A673 (cell line): ENCODE data around the gene SAMD3. TPM values are rescaled to one million over a fixed set of nuclear protein-coding genes. Genes with fewer than 3 reads are reported as not detected.
"Not testable (repeated sequence)": the region's sequence is repeated elsewhere in the genome, so short reads cannot be mapped to it uniquely, and the experiment has no call there.

Experiments used
- BruUV-seq: library from RNA; stranded (reverse); fragments of 400-500 nt; replicated peaks from 2 replicates; lab custom pipeline; 2021; lab: Mats Ljungman, UMichigan
- CTCF ChIA-PET: fragments of 300-600 bp; sonication (Branson Sonifier 250); formaldehyde crosslinking; loops from one replicate; lab custom pipeline; 2022; ENCODE audit warnings: antibody characterized with exemption; lab: Charles Lee
- POLR2A ChIA-PET: fragments of 300-600 bp; sonication (Branson Sonifier 250); formaldehyde crosslinking; loops from one replicate; lab custom pipeline; 2022; ENCODE audit warnings: antibody characterized with exemption; ENCODE audit not compliant: low non-redundant PET; lab: Charles Lee
- DNase-seq: peaks from one replicate; pipeline ENCODE4 v3.0.0-alpha.2; 2015; ENCODE audit warnings: low spot score
- H3K27ac ChIP-seq: fragments of 200-600 bp; sonication (generic); 2 replicates; pipeline ENCODE4 v1.5.1; 2016; ENCODE audit warnings: mixed run types, low read depth, mild to moderate bottlenecking, mixed read lengths, antibody characterized with exemption, low read length; ENCODE audit not compliant: poor library complexity, severe bottlenecking
- H3K27me3 ChIP-seq: fragments of 200-600 bp; sonication (generic); replicated peaks from 2 replicates; pipeline ENCODE4 v1.6.1; 2017; ENCODE audit warnings: mixed run types, low read depth, mild to moderate bottlenecking, mixed read lengths, antibody characterized with exemption, low read length; ENCODE audit not compliant: insufficient read depth, poor library complexity
- H3K36me3 ChIP-seq: fragments of 200-600 bp; sonication (generic); 2 replicates; pipeline ENCODE4 v1.6.1; 2016; ENCODE audit warnings: mixed run types, mild to moderate bottlenecking, mixed read lengths, antibody characterized with exemption, low read length; ENCODE audit not compliant: insufficient read depth, poor library complexity, severe bottlenecking
- H3K4me1 ChIP-seq: fragments of 200-600 bp; sonication (generic); 2 replicates; pipeline ENCODE4 v1.6.1; 2017; ENCODE audit warnings: mixed run types, mild to moderate bottlenecking, mixed read lengths, antibody characterized with exemption, low read length; ENCODE audit not compliant: insufficient read depth, poor library complexity, severe bottlenecking
- H3K4me3 ChIP-seq: fragments of 200-600 bp; sonication (generic); 2 replicates; pipeline ENCODE4 v1.5.1; 2016; ENCODE audit warnings: low read depth, mixed run types, mild to moderate bottlenecking, mixed read lengths, low read length; ENCODE audit not compliant: poor library complexity, severe bottlenecking
- H3K9me3 ChIP-seq: fragments of 200-600 bp; sonication (generic); 2 replicates; pipeline ENCODE4 v1.6.1; 2016; ENCODE audit warnings: mixed run types, low read depth, mild to moderate bottlenecking, mixed read lengths, antibody characterized with exemption, low read length; ENCODE audit not compliant: poor library complexity, severe bottlenecking
- EZH2 ChIP-seq: fragments of 200-600 bp; sonication (generic); IDR thresholded peaks from 2 replicates; pipeline ENCODE4 v1.6.1; 2017; ENCODE audit warnings: borderline replicate concordance, low read depth, mild to moderate bottlenecking, mixed read lengths, antibody characterized with exemption, low read length; ENCODE audit not compliant: poor library complexity, severe bottlenecking
- intact Hi-C: fragments of 100-400 bp; cut with micrococcal nuclease; formaldehyde crosslinking; loops from one replicate; pipeline ENCODE4 v1.10.0; 2022; ENCODE audit not compliant: unreplicated experiment
- total RNA-seq: library from RNA; stranded (reverse); gene quantifications from 2 replicates; pipeline ENCODE4 v1.2.3, GENCODE V29; 2021
- TF ChIP-seq, protein P1 (sequence below): fragments of 300-800, 200-600 bp; sonication (generic); conservative IDR thresholded peaks from 2 replicates; pipeline ENCODE4 v1.5.1; 2017; ENCODE audit warnings: low read depth, mild to moderate bottlenecking, antibody characterized with exemption, low read length, moderate library complexity, mixed read lengths

The SAMD3 gene
- total RNA-seq, 1 experiment from 2014 or later: not detected

DNA sequence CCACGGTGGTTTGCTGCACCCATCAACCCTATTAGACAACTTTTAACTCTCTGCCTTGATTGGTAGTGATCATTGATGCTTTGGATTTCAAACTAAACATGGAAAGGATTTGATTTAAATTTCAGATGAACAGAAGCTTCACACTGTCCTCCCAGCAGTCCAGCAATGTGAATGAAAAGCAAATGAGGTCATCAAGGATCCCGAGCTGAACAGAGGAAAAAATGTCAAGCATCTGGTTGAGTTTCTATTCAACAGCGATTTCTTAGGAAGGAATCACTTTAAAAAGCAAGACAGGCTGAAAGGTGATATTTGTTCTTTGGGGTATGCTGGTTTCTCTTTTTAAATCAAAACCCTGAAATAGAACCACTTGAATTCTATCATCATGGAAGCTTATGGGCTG lies 10.6 kb upstream of the SAMD3 start:
- POLR2A ChIA-PET: no interaction called here
- no peaks in the 10 kb centered on the region for H3K4me1 ChIP-seq
- BruUV-seq: no TSS peak
- no peaks in the 10 kb centered on the region for H3K36me3 ChIP-seq
- no peaks in the 10 kb centered on the region for H3K9me3 ChIP-seq
- intact Hi-C loops: no loop called here
- TF ChIP-seq EZH2: no peak
- TF ChIP-seq, protein P1, sequence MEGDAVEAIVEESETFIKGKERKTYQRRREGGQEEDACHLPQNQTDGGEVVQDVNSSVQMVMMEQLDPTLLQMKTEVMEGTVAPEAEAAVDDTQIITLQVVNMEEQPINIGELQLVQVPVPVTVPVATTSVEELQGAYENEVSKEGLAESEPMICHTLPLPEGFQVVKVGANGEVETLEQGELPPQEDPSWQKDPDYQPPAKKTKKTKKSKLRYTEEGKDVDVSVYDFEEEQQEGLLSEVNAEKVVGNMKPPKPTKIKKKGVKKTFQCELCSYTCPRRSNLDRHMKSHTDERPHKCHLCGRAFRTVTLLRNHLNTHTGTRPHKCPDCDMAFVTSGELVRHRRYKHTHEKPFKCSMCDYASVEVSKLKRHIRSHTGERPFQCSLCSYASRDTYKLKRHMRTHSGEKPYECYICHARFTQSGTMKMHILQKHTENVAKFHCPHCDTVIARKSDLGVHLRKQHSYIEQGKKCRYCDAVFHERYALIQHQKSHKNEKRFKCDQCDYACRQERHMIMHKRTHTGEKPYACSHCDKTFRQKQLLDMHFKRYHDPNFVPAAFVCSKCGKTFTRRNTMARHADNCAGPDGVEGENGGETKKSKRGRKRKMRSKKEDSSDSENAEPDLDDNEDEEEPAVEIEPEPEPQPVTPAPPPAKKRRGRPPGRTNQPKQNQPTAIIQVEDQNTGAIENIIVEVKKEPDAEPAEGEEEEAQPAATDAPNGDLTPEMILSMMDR: no peak
- no peak overlapping the region for H3K27ac ChIP-seq
- no peak overlapping the region for H3K4me3 ChIP-seq
- DNase-seq: no peak
- H3K27me3 ChIP-seq: no peaks in the 10 kb centered on the region
- CTCF ChIA-PET: no interaction called here

GRCh38 chr6:130230531-130230930 lies 7.8 kb upstream of the SAMD3 start:
- H3K36me3 ChIP-seq, H3K4me1 ChIP-seq, CTCF ChIA-PET, H3K27me3 ChIP-seq, DNase-seq, H3K9me3 ChIP-seq, H3K27ac ChIP-seq, H3K4me3 ChIP-seq, POLR2A ChIA-PET, BruUV-seq, intact Hi-C loops: not testable (repeated sequence)

- DNase-seq: no peak
- Histone ChIP-seq H3K27me3 (no peaks in the 10 kb centered on the region), H3K27ac (no peak overlapping the region), H3K4me3 (no peak overlapping the region), H3K9me3 (no peaks in the 10 kb centered on the region), H3K4me1 (no peaks in the 10 kb centered on the region), H3K36me3 (no peaks in the 10 kb centered on the region)
- POLR2A ChIA-PET: no interaction called here
- intact Hi-C loops: no loop called here
- TF ChIP-seq EZH2: no peak
- TF ChIP-seq, protein P1: no peak
- BruUV-seq: no TSS peak
- CTCF ChIA-PET: no interaction called here
Observed at GRCh38 chr6:130229645-130230044, 6.9 kb upstream of the SAMD3 start.

GRCh38 chr6:130223508-130223907 lies 757 bp upstream of the SAMD3 start:
- no TSS peak for BruUV-seq
- H3K27me3 ChIP-seq: no peaks in the 10 kb centered on the region
- no peak for DNase-seq
- H3K9me3 ChIP-seq: no peaks in the 10 kb centered on the region
- intact Hi-C loops: no loop called here
- POLR2A ChIA-PET: no interaction called here
- TF ChIP-seq, protein P1: no peak
- TF ChIP-seq EZH2: no peak
- CTCF ChIA-PET: no interaction called here
- H3K27ac ChIP-seq: no peak overlapping the region
- no peaks in the 10 kb centered on the region for H3K4me1 ChIP-seq
- H3K36me3 ChIP-seq: no peaks in the 10 kb centered on the region
- H3K4me3 ChIP-seq: no peak overlapping the region
